IMR-90 (cell line): ENCODE measurements around the gene VEZT. TPM values are rescaled to one million over a fixed set of nuclear protein-coding genes. Genes with fewer than 3 reads are reported as not detected.

ENCODE experiments used
- ATAC-seq: fragments of 200-7000 bp; cut with Tn5 transposase; 2 replicates; pipeline ENCODE4 v1.9.1; 2020; ENCODE audit warnings: low read depth, mild to moderate bottlenecking, moderate library complexity
- BruUV-seq: library from RNA; stranded (reverse); fragments of 400-500 nt; replicated peaks from 2 replicates; lab custom pipeline; 2021; lab: Mats Ljungman, UMichigan
- CTCF ChIA-PET: fragments of 300-600 bp; formaldehyde crosslinking; extraction: SDS; loops from one replicate; lab custom pipeline; 2021; ENCODE audit warnings: antibody characterized with exemption; lab: Yijun Ruan, JAX
- POLR2A ChIA-PET: fragments of 300-600 bp; sonication (Branson Sonifier 250); formaldehyde crosslinking; loops from one replicate; lab custom pipeline; 2022; ENCODE audit warnings: antibody characterized with exemption; ENCODE audit not compliant: unreplicated experiment; lab: Charles Lee
- DNase-seq: peaks from one replicate; pipeline ENCODE4 v3.0.0; 2013
- H2AFZ ChIP-seq: replicated peaks from 2 replicates; pipeline ENCODE3; 2013; ENCODE audit warnings: low read length, mild to moderate bottlenecking; ENCODE audit not compliant: poor library complexity
- H2AK5ac ChIP-seq: 2 replicates; pipeline ENCODE4 v1.6.1; 2013; ENCODE audit warnings: low read depth, low read length, inconsistent platforms
- H2AK9ac ChIP-seq: replicated peaks from 2 replicates; pipeline ENCODE3; 2013; ENCODE audit warnings: mild to moderate bottlenecking, low read depth, low read length, moderate library complexity; ENCODE audit not compliant: poor library complexity
- H2BK120ac ChIP-seq: 2 replicates; pipeline ENCODE4 v1.6.1; 2013; ENCODE audit warnings: low read depth, low read length, inconsistent platforms
- H2BK15ac ChIP-seq: 3 replicates; pipeline ENCODE4 v1.6.1; 2013; ENCODE audit warnings: low read depth, low read length, inconsistent platforms
- H2BK20ac ChIP-seq: 2 replicates; pipeline ENCODE4 v1.6.1; 2013; ENCODE audit warnings: low read depth, mild to moderate bottlenecking, inconsistent platforms, low read length, moderate library complexity
- H2BK5ac ChIP-seq: 2 replicates; pipeline ENCODE4 v1.6.1; 2013; ENCODE audit warnings: mild to moderate bottlenecking, low read depth, low read length, inconsistent platforms; ENCODE audit not compliant: poor library complexity, severe bottlenecking
- H3K14ac ChIP-seq: replicated peaks from 2 replicates; pipeline ENCODE4 v1.6.1; 2013; ENCODE audit warnings: low read depth, low read length, inconsistent platforms
- H3K18ac ChIP-seq: 2 replicates; pipeline ENCODE4 v1.6.1; 2013; ENCODE audit warnings: low read depth, low read length, control low read depth
- H3K23ac ChIP-seq: 2 replicates; pipeline ENCODE4 v1.6.1; 2013; ENCODE audit warnings: low read depth, low read length, inconsistent platforms
- H3K27ac ChIP-seq: 2 replicates; pipeline ENCODE4 v1.5.1; 2013; ENCODE audit warnings: mild to moderate bottlenecking, control low read depth, low read length; ENCODE audit not compliant: insufficient read depth
- H3K27me3 ChIP-seq: 2 replicates; pipeline ENCODE4 v1.6.1; 2013; ENCODE audit warnings: low read length; ENCODE audit not compliant: control insufficient read depth, insufficient read depth
- H3K36me3 ChIP-seq: 2 replicates; pipeline ENCODE4 v1.6.1; 2013; ENCODE audit warnings: low read length, mixed read lengths; ENCODE audit not compliant: control insufficient read depth, insufficient read depth
- H3K4ac ChIP-seq: 2 replicates; pipeline ENCODE4 v1.6.1; 2013; ENCODE audit warnings: low read depth, low read length, inconsistent platforms
- H3K4me1 ChIP-seq: 2 replicates; pipeline ENCODE4 v1.6.1; 2013; ENCODE audit warnings: low read length, mixed read lengths; ENCODE audit not compliant: control insufficient read depth, insufficient read depth
- H3K4me2 ChIP-seq: 2 replicates; pipeline ENCODE4 v1.6.1; 2013; ENCODE audit warnings: low read depth, mild to moderate bottlenecking, control low read depth, low read length, moderate library complexity
- H3K4me3 ChIP-seq: 2 replicates; pipeline ENCODE4 v1.5.1; 2013; ENCODE audit warnings: low read depth, mild to moderate bottlenecking, control low read depth, low read length, moderate library complexity; ENCODE audit not compliant: insufficient read depth
- H3K56ac ChIP-seq: 2 replicates; pipeline ENCODE4 v1.6.1; 2013; ENCODE audit warnings: low read length, inconsistent platforms; ENCODE audit not compliant: insufficient read depth; ENCODE audit errors: extremely low read depth
- H3K79me1 ChIP-seq, 2 experiments: 2 replicates each; pipeline ENCODE4 v1.6.1; 2013; ENCODE audit warnings: low read length in 2 of 2, inconsistent platforms in 1 of 2, low read depth in 1 of 2
- H3K9ac ChIP-seq: 2 replicates; pipeline ENCODE4 v1.6.1; 2013; ENCODE audit warnings: low read depth, low read length, control low read depth
- H3K9me1 ChIP-seq: 2 replicates; pipeline ENCODE4 v1.6.1; 2013; ENCODE audit warnings: low read length, inconsistent platforms; ENCODE audit not compliant: insufficient read depth
- H3K9me3 ChIP-seq: 2 replicates; pipeline ENCODE4 v1.6.1; 2013; ENCODE audit warnings: low read length; ENCODE audit not compliant: control insufficient read depth, insufficient read depth
- H4K20me1 ChIP-seq: 2 replicates; pipeline ENCODE4 v1.6.1; 2013; ENCODE audit warnings: low read length, inconsistent platforms; ENCODE audit not compliant: insufficient read depth
- H4K5ac ChIP-seq: 2 replicates; pipeline ENCODE4 v1.6.1; 2013; ENCODE audit warnings: mild to moderate bottlenecking, low read depth, low read length, control low read depth
- H4K8ac ChIP-seq, 2 experiments: 2 replicates each; pipeline ENCODE4 v1.6.1; 2013; ENCODE audit warnings: low read depth in 2 of 2, low read length in 2 of 2, control low read depth in 1 of 2, inconsistent platforms in 1 of 2
- H4K91ac ChIP-seq: 2 replicates; pipeline ENCODE4 v1.6.1; 2013; ENCODE audit warnings: low read depth, low read length, inconsistent platforms; ENCODE audit not compliant: insufficient read depth
- BHLHE40 ChIP-seq: fragments of 150-350 bp; IDR thresholded peaks from 2 replicates; pipeline ENCODE4 v1.6.1; 2016; ENCODE audit warnings: mild to moderate bottlenecking, low read depth, low read length
- CEBPB ChIP-seq: IDR thresholded peaks from 2 replicates; pipeline ENCODE4 v1.6.1; 2012; ENCODE audit warnings: low read depth, low read length, improper control_type of control experiment
- CHD1 ChIP-seq: IDR thresholded peaks from 2 replicates; pipeline ENCODE4 v1.6.1; 2012; ENCODE audit warnings: low read depth, low read length, improper control_type of control experiment
- FOS ChIP-seq: fragments of 150-350 bp; IDR thresholded peaks from 2 replicates; pipeline ENCODE4 v1.6.1; 2016; ENCODE audit warnings: low read depth, low read length
- MAFK ChIP-seq: IDR thresholded peaks from 2 replicates; pipeline ENCODE4 v1.6.1; 2012; ENCODE audit warnings: low read depth, low read length, improper control_type of control experiment
- MAZ ChIP-seq: IDR thresholded peaks from 2 replicates; pipeline ENCODE4 v1.6.1; 2012; ENCODE audit warnings: low read depth, mild to moderate bottlenecking, low read length, improper control_type of control experiment, moderate library complexity, borderline replicate concordance
- MXI1 ChIP-seq: IDR thresholded peaks from 2 replicates; pipeline ENCODE4 v1.6.1; 2012; ENCODE audit warnings: low read depth, mild to moderate bottlenecking, low read length, moderate library complexity, borderline replicate concordance
- NFE2L2 ChIP-seq: fragments of 150-350 bp; IDR thresholded peaks from 2 replicates; pipeline ENCODE4 v1.6.1; 2016; ENCODE audit warnings: low read depth, mild to moderate bottlenecking, low read length
- POLR2A ChIP-seq: IDR thresholded peaks from 2 replicates; pipeline ENCODE4 v1.6.1; 2012; ENCODE audit warnings: mild to moderate bottlenecking, low read depth, low read length
- RAD21 ChIP-seq: IDR thresholded peaks from 2 replicates; pipeline ENCODE4 v1.6.1; 2012; ENCODE audit warnings: low read length, improper control_type of control experiment
- RCOR1 ChIP-seq: IDR thresholded peaks from 2 replicates; pipeline ENCODE4 v1.6.1; 2012; ENCODE audit warnings: mild to moderate bottlenecking, low read length, improper control_type of control experiment; ENCODE audit not compliant: insufficient replicate concordance
- RFX5 ChIP-seq: IDR thresholded peaks from 2 replicates; pipeline ENCODE4 v1.8.0; 2012; ENCODE audit warnings: low read depth, mild to moderate bottlenecking, low read length, moderate library complexity
- SMC3 ChIP-seq: fragments of 150-350 bp; IDR thresholded peaks from 2 replicates; pipeline ENCODE4 v1.6.1; 2016; ENCODE audit warnings: low read depth, mild to moderate bottlenecking, antibody characterized with exemption, low read length, moderate library complexity
- WGBS, 2 experiments: methylation state at CpG; one replicate each; pipeline versions ENCODE4 v1.1.5 to v1.1.7; 2013; ENCODE audit warnings: missing lambda C conversion rate in 2 of 2; ENCODE audit not compliant: insufficient read length in 1 of 2; ENCODE audit errors: extremely low coverage in 2 of 2; 5-methylcytosine and 5-hydroxymethylcytosine counted together
- dilution Hi-C: fragments of 300-500 bp; cut with HindIII; formaldehyde crosslinking; loops from one replicate; pipeline ENCODE4 v1.14.3; 2018; ENCODE audit warnings: low sequenced_read_pairs; ENCODE audit not compliant: unreplicated experiment
- in situ Hi-C: fragments of 300-500 bp; cut with MboI; formaldehyde crosslinking; loops from 3 replicates; pipeline ENCODE4 v1.14.3; 2019; ENCODE audit warnings: low sequenced_read_pairs, inconsistent platforms, mixed read lengths
- intact Hi-C: fragments of 100-400 bp; cut with micrococcal nuclease; formaldehyde crosslinking; loops from 2 replicates; pipeline ENCODE4 v1.10.0; 2022
- polyA plus RNA-seq, 3 experiments: library from polyadenylated mRNA; depleted of rRNA; stranded (reverse); fragments of >200 nt; gene quantifications; 2 replicates each; pipeline ENCODE4 v1.2.3, GENCODE V29; 2012; ENCODE audit warnings: low replicate concordance in 1 of 3
- total RNA-seq: library from RNA; depleted of rRNA; stranded (reverse); fragments of >200 nt; gene quantifications from 2 replicates; pipeline ENCODE4 v1.2.3, GENCODE V29; 2012
- TF ChIP-seq, protein P1 (sequence below): fragments of 150-350 bp; IDR thresholded peaks from 2 replicates; pipeline ENCODE4 v1.6.1; 2017; ENCODE audit warnings: mild to moderate bottlenecking, antibody characterized with exemption, low read length, low read depth
- TF ChIP-seq, protein P2 (sequence below): conservative IDR thresholded peaks from 2 replicates; pipeline ENCODE4 v1.5.1; 2012; ENCODE audit warnings: mild to moderate bottlenecking, low read depth, low read length, improper control_type of control experiment
- TF ChIP-seq, protein P3 (sequence below): fragments of 150-350 bp; IDR thresholded peaks from 2 replicates; pipeline ENCODE4 v1.6.1; 2016; ENCODE audit warnings: low read depth, mild to moderate bottlenecking, low read length, moderate library complexity, borderline replicate concordance

VEZT gene
- total and polyA plus RNA-seq, 2 of the 4 experiments (the other 2 are of a cell fraction), result 54.5 to 90.2 TPM

DNA sequence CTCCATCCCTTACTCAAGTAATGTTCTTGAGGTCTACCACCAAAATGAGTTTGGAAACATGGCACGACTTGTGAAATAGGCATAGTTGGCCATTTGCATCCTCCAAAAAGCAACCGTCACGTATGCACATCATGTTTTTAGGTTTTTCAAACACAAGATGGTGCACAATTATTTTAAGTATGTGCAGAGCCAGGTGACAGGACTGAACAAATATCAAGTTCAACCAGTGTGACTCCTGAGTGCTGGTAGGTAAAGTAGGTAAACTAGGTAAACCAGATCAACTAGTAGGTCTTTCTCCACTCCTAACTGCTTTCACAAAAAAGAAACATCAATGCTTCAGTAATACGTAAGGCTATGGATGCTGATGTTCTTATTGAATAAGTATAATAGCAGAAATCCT, 39.5 kb upstream of the VEZT start:
- no peak overlapping the region for H3K56ac ChIP-seq
- POLR2A ChIA-PET, result no interaction called here
- no peak overlapping the region for H4K5ac ChIP-seq
- H3K4ac ChIP-seq, result no peak overlapping the region
- no TSS peak for BruUV-seq
- ATAC-seq (no peak), DNase-seq (no peak)
- dilution Hi-C loops, result no loop called here
- no peak overlapping the region for H3K27ac ChIP-seq
- H2AFZ ChIP-seq, result no peak overlapping the region
- H4K8ac ChIP-seq, result no peak overlapping the region
- intact Hi-C loops, result no loop called here
- H2BK5ac ChIP-seq, result no peak overlapping the region
- in situ Hi-C loops, result no loop called here
- no peak overlapping the region for H3K14ac ChIP-seq
- no peak overlapping the region for H2AK5ac ChIP-seq
- H3K9ac ChIP-seq, result no peak overlapping the region
- H2BK20ac ChIP-seq, result no peak overlapping the region
- H4K91ac ChIP-seq, result no peak overlapping the region
- H3K23ac ChIP-seq, result no peak overlapping the region
- no CpG with 5 or more reads among the region's 4 CpGs for WGBS, 2 experiments
- H3K4me3 ChIP-seq, result no peak overlapping the region
- no peaks in the 10 kb centered on the region for H3K27me3 ChIP-seq
- CTCF ChIA-PET, result no interaction called here
- H3K79me1 ChIP-seq, result peaks cover 3 to 14% of the 10 kb centered on the region in 2 experiments; a peak in 3 of 4 replicates
- no peaks in the 10 kb centered on the region for H3K9me3 ChIP-seq
- peaks cover 9% of the 10 kb centered on the region for H3K9me1 ChIP-seq
- H2BK120ac ChIP-seq, result no peak overlapping the region
- H4K20me1 ChIP-seq, result no peaks in the 10 kb centered on the region
- H2BK15ac ChIP-seq, result no peak overlapping the region
- H2AK9ac ChIP-seq, result no peak overlapping the region
- 0 out of 2 replicates have a peak, but pooled peaks cover 2% of the 10 kb centered on the region for H3K36me3 ChIP-seq
- peaks cover 4% of the 10 kb centered on the region for H3K4me1 ChIP-seq
- no peak overlapping the region for H3K4me2 ChIP-seq
- TF ChIP-seq FOS, result no peak
- no peak for TF ChIP-seq RCOR1
- TF ChIP-seq CHD1, result no peak
- TF ChIP-seq MAZ, result no peak
- TF ChIP-seq BHLHE40, result no peak
- TF ChIP-seq, protein P1, sequence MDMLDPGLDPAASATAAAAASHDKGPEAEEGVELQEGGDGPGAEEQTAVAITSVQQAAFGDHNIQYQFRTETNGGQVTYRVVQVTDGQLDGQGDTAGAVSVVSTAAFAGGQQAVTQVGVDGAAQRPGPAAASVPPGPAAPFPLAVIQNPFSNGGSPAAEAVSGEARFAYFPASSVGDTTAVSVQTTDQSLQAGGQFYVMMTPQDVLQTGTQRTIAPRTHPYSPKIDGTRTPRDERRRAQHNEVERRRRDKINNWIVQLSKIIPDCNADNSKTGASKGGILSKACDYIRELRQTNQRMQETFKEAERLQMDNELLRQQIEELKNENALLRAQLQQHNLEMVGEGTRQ, result no peak
- TF ChIP-seq, protein P2, sequence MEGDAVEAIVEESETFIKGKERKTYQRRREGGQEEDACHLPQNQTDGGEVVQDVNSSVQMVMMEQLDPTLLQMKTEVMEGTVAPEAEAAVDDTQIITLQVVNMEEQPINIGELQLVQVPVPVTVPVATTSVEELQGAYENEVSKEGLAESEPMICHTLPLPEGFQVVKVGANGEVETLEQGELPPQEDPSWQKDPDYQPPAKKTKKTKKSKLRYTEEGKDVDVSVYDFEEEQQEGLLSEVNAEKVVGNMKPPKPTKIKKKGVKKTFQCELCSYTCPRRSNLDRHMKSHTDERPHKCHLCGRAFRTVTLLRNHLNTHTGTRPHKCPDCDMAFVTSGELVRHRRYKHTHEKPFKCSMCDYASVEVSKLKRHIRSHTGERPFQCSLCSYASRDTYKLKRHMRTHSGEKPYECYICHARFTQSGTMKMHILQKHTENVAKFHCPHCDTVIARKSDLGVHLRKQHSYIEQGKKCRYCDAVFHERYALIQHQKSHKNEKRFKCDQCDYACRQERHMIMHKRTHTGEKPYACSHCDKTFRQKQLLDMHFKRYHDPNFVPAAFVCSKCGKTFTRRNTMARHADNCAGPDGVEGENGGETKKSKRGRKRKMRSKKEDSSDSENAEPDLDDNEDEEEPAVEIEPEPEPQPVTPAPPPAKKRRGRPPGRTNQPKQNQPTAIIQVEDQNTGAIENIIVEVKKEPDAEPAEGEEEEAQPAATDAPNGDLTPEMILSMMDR, result no peak
- no peak for TF ChIP-seq POLR2A
- TF ChIP-seq SMC3, result no peak
- TF ChIP-seq RAD21, result no peak
- TF ChIP-seq MXI1, result no peak
- no peak for TF ChIP-seq NFE2L2
- TF ChIP-seq RFX5, result no peak
- TF ChIP-seq, protein P3, sequence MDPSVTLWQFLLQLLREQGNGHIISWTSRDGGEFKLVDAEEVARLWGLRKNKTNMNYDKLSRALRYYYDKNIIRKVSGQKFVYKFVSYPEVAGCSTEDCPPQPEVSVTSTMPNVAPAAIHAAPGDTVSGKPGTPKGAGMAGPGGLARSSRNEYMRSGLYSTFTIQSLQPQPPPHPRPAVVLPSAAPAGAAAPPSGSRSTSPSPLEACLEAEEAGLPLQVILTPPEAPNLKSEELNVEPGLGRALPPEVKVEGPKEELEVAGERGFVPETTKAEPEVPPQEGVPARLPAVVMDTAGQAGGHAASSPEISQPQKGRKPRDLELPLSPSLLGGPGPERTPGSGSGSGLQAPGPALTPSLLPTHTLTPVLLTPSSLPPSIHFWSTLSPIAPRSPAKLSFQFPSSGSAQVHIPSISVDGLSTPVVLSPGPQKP, result no peak
- no peak for TF ChIP-seq MAFK
- TF ChIP-seq CEBPB, result no peak
- no peak overlapping the region for H3K18ac ChIP-seq
